IMR-90 (cell line): ENCODE results near the gene ITGA1. TPM values are rescaled to one million over a fixed set of nuclear protein-coding genes. Genes with fewer than 3 reads are reported as not detected.

Experiments used
- ATAC-seq: fragments of 200-7000 bp; cut with Tn5 transposase; 2 replicates; pipeline ENCODE4 v1.9.1; 2020; ENCODE audit warnings: low read depth, mild to moderate bottlenecking, moderate library complexity
- BruUV-seq: library from RNA; stranded (reverse); fragments of 400-500 nt; replicated peaks from 2 replicates; lab custom pipeline; 2021; lab: Mats Ljungman, UMichigan
- CTCF ChIA-PET: fragments of 300-600 bp; formaldehyde crosslinking; extraction: SDS; loops from one replicate; lab custom pipeline; 2021; ENCODE audit warnings: antibody characterized with exemption; lab: Yijun Ruan, JAX
- POLR2A ChIA-PET: fragments of 300-600 bp; sonication (Branson Sonifier 250); formaldehyde crosslinking; loops from one replicate; lab custom pipeline; 2022; ENCODE audit warnings: antibody characterized with exemption; ENCODE audit not compliant: unreplicated experiment; lab: Charles Lee
- DNase-seq: peaks from one replicate; pipeline ENCODE4 v3.0.0; 2013
- H2AFZ ChIP-seq: replicated peaks from 2 replicates; pipeline ENCODE3; 2013; ENCODE audit warnings: low read length, mild to moderate bottlenecking; ENCODE audit not compliant: poor library complexity
- H2AK5ac ChIP-seq: 2 replicates; pipeline ENCODE4 v1.6.1; 2013; ENCODE audit warnings: low read depth, low read length, inconsistent platforms
- H2AK9ac ChIP-seq: replicated peaks from 2 replicates; pipeline ENCODE3; 2013; ENCODE audit warnings: mild to moderate bottlenecking, low read depth, low read length, moderate library complexity; ENCODE audit not compliant: poor library complexity
- H2BK120ac ChIP-seq: 2 replicates; pipeline ENCODE4 v1.6.1; 2013; ENCODE audit warnings: low read depth, low read length, inconsistent platforms
- H2BK15ac ChIP-seq: 3 replicates; pipeline ENCODE4 v1.6.1; 2013; ENCODE audit warnings: low read depth, low read length, inconsistent platforms
- H2BK20ac ChIP-seq: 2 replicates; pipeline ENCODE4 v1.6.1; 2013; ENCODE audit warnings: low read depth, mild to moderate bottlenecking, inconsistent platforms, low read length, moderate library complexity
- H2BK5ac ChIP-seq: 2 replicates; pipeline ENCODE4 v1.6.1; 2013; ENCODE audit warnings: mild to moderate bottlenecking, low read depth, low read length, inconsistent platforms; ENCODE audit not compliant: poor library complexity, severe bottlenecking
- H3K14ac ChIP-seq: replicated peaks from 2 replicates; pipeline ENCODE4 v1.6.1; 2013; ENCODE audit warnings: low read depth, low read length, inconsistent platforms
- H3K18ac ChIP-seq: 2 replicates; pipeline ENCODE4 v1.6.1; 2013; ENCODE audit warnings: low read depth, low read length, control low read depth
- H3K23ac ChIP-seq: 2 replicates; pipeline ENCODE4 v1.6.1; 2013; ENCODE audit warnings: low read depth, low read length, inconsistent platforms
- H3K27ac ChIP-seq: 2 replicates; pipeline ENCODE4 v1.5.1; 2013; ENCODE audit warnings: mild to moderate bottlenecking, control low read depth, low read length; ENCODE audit not compliant: insufficient read depth
- H3K27me3 ChIP-seq: 2 replicates; pipeline ENCODE4 v1.6.1; 2013; ENCODE audit warnings: low read length; ENCODE audit not compliant: control insufficient read depth, insufficient read depth
- H3K36me3 ChIP-seq: 2 replicates; pipeline ENCODE4 v1.6.1; 2013; ENCODE audit warnings: low read length, mixed read lengths; ENCODE audit not compliant: control insufficient read depth, insufficient read depth
- H3K4ac ChIP-seq: 2 replicates; pipeline ENCODE4 v1.6.1; 2013; ENCODE audit warnings: low read depth, low read length, inconsistent platforms
- H3K4me1 ChIP-seq: 2 replicates; pipeline ENCODE4 v1.6.1; 2013; ENCODE audit warnings: low read length, mixed read lengths; ENCODE audit not compliant: control insufficient read depth, insufficient read depth
- H3K4me2 ChIP-seq: 2 replicates; pipeline ENCODE4 v1.6.1; 2013; ENCODE audit warnings: low read depth, mild to moderate bottlenecking, control low read depth, low read length, moderate library complexity
- H3K4me3 ChIP-seq: 2 replicates; pipeline ENCODE4 v1.5.1; 2013; ENCODE audit warnings: low read depth, mild to moderate bottlenecking, control low read depth, low read length, moderate library complexity; ENCODE audit not compliant: insufficient read depth
- H3K56ac ChIP-seq: 2 replicates; pipeline ENCODE4 v1.6.1; 2013; ENCODE audit warnings: low read length, inconsistent platforms; ENCODE audit not compliant: insufficient read depth; ENCODE audit errors: extremely low read depth
- H3K79me1 ChIP-seq, 2 experiments: 2 replicates each; pipeline ENCODE4 v1.6.1; 2013; ENCODE audit warnings: low read length in 2 of 2, inconsistent platforms in 1 of 2, low read depth in 1 of 2
- H3K9ac ChIP-seq: 2 replicates; pipeline ENCODE4 v1.6.1; 2013; ENCODE audit warnings: low read depth, low read length, control low read depth
- H3K9me1 ChIP-seq: 2 replicates; pipeline ENCODE4 v1.6.1; 2013; ENCODE audit warnings: low read length, inconsistent platforms; ENCODE audit not compliant: insufficient read depth
- H3K9me3 ChIP-seq: 2 replicates; pipeline ENCODE4 v1.6.1; 2013; ENCODE audit warnings: low read length; ENCODE audit not compliant: control insufficient read depth, insufficient read depth
- H4K20me1 ChIP-seq: 2 replicates; pipeline ENCODE4 v1.6.1; 2013; ENCODE audit warnings: low read length, inconsistent platforms; ENCODE audit not compliant: insufficient read depth
- H4K5ac ChIP-seq: 2 replicates; pipeline ENCODE4 v1.6.1; 2013; ENCODE audit warnings: mild to moderate bottlenecking, low read depth, low read length, control low read depth
- H4K8ac ChIP-seq, 2 experiments: 2 replicates each; pipeline ENCODE4 v1.6.1; 2013; ENCODE audit warnings: low read depth in 2 of 2, low read length in 2 of 2, control low read depth in 1 of 2, inconsistent platforms in 1 of 2
- H4K91ac ChIP-seq: 2 replicates; pipeline ENCODE4 v1.6.1; 2013; ENCODE audit warnings: low read depth, low read length, inconsistent platforms; ENCODE audit not compliant: insufficient read depth
- CEBPB ChIP-seq: IDR thresholded peaks from 2 replicates; pipeline ENCODE4 v1.6.1; 2012; ENCODE audit warnings: low read depth, low read length, improper control_type of control experiment
- CHD1 ChIP-seq: IDR thresholded peaks from 2 replicates; pipeline ENCODE4 v1.6.1; 2012; ENCODE audit warnings: low read depth, low read length, improper control_type of control experiment
- ELK1 ChIP-seq: fragments of 150-350 bp; IDR thresholded peaks from 2 replicates; pipeline ENCODE4 v1.6.1; 2016; ENCODE audit warnings: low read depth, mild to moderate bottlenecking, low read length, moderate library complexity, borderline replicate concordance
- SMC3 ChIP-seq: fragments of 150-350 bp; IDR thresholded peaks from 2 replicates; pipeline ENCODE4 v1.6.1; 2016; ENCODE audit warnings: low read depth, mild to moderate bottlenecking, antibody characterized with exemption, low read length, moderate library complexity
- USF2 ChIP-seq: fragments of 150-350 bp; IDR thresholded peaks from 2 replicates; pipeline ENCODE4 v1.6.1; 2017; ENCODE audit warnings: mild to moderate bottlenecking, antibody characterized with exemption, low read length, low read depth
- WGBS, 2 experiments: methylation state at CpG; one replicate each; pipeline versions ENCODE4 v1.1.5 to v1.1.7; 2013; ENCODE audit warnings: missing lambda C conversion rate in 2 of 2; ENCODE audit not compliant: insufficient read length in 1 of 2; ENCODE audit errors: extremely low coverage in 2 of 2; 5-methylcytosine and 5-hydroxymethylcytosine counted together
- dilution Hi-C: fragments of 300-500 bp; cut with HindIII; formaldehyde crosslinking; loops from one replicate; pipeline ENCODE4 v1.14.3; 2018; ENCODE audit warnings: low sequenced_read_pairs; ENCODE audit not compliant: unreplicated experiment
- in situ Hi-C: fragments of 300-500 bp; cut with MboI; formaldehyde crosslinking; loops from 3 replicates; pipeline ENCODE4 v1.14.3; 2019; ENCODE audit warnings: low sequenced_read_pairs, inconsistent platforms, mixed read lengths
- intact Hi-C: fragments of 100-400 bp; cut with micrococcal nuclease; formaldehyde crosslinking; loops from 2 replicates; pipeline ENCODE4 v1.10.0; 2022
- polyA plus RNA-seq, 3 experiments: library from polyadenylated mRNA; depleted of rRNA; stranded (reverse); fragments of >200 nt; gene quantifications; 2 replicates each; pipeline ENCODE4 v1.2.3, GENCODE V29; 2012; ENCODE audit warnings: low replicate concordance in 1 of 3
- total RNA-seq: library from RNA; depleted of rRNA; stranded (reverse); fragments of >200 nt; gene quantifications from 2 replicates; pipeline ENCODE4 v1.2.3, GENCODE V29; 2012

Gene ITGA1
- total and polyA plus RNA-seq, 2 of the 4 experiments (the other 2 are of a cell fraction), result 22.3 to 95.2 TPM

GRCh38 chr5:52778781-52779180 is 8.9 kb upstream of the ITGA1 start:
- DNase-seq (no peak), ATAC-seq (no peak)
- Histone ChIP-seq H3K9me1 (no peaks in the 10 kb centered on the region), H3K9ac (no peak overlapping the region), H2AFZ (no peak overlapping the region), H3K14ac (no peak overlapping the region), H3K4me3 (no peak overlapping the region), H3K36me3 (no peaks in the 10 kb centered on the region), H2BK120ac (no peak overlapping the region), H3K56ac (no peak overlapping the region), H4K8ac (no peak overlapping the region), H2AK5ac (no peak overlapping the region), H4K5ac (no peak overlapping the region), H2AK9ac (no peak overlapping the region), H2BK15ac (no peak overlapping the region), H4K20me1 (no peaks in the 10 kb centered on the region), H3K79me1 (no peaks in the 10 kb centered on the region), H3K27me3 (no peaks in the 10 kb centered on the region), H3K4ac (no peak overlapping the region), H2BK5ac (no peak overlapping the region), H3K4me1 (peaks cover 2% of the 10 kb centered on the region; the same call in 1 of the 2 replicates), H4K91ac (no peak overlapping the region), H2BK20ac (no peak overlapping the region), H3K4me2 (no peak overlapping the region), H3K23ac (no peak overlapping the region), H3K27ac (no peak overlapping the region), H3K18ac (no peak overlapping the region), H3K9me3 (no peaks in the 10 kb centered on the region)
- in situ Hi-C loops (no loop called here), intact Hi-C loops (no loop called here), dilution Hi-C loops (no loop called here)
- BruUV-seq, result no TSS peak
- no CpG with 5 or more reads among the region's 1 CpG for WGBS, 2 experiments
- POLR2A ChIA-PET, result no interaction called here
- TF ChIP-seq CEBPB, result no peak
- TF ChIP-seq USF2, result no peak
- no peak for TF ChIP-seq CHD1
- TF ChIP-seq SMC3, result no peak
- no peak for TF ChIP-seq ELK1
- CTCF ChIA-PET, result interaction anchor here (1.0 kb wide), 1 partner anchor 114 kb away, joined by 3 read pairs; no protein-coding TSS in a partner anchor
